GM12874 (cell line): ENCODE results near the gene TXLNG.

ENCODE experiments used
- TF ChIP-seq, protein P1 (sequence below): IDR thresholded peaks from 2 replicates; pipeline ENCODE4 v1.5.1; 2011; ENCODE audit warnings: low read depth, mild to moderate bottlenecking, control low read depth, low read length, moderate library complexity; ENCODE audit not compliant: insufficient read depth

The TXLNG gene

DNA sequence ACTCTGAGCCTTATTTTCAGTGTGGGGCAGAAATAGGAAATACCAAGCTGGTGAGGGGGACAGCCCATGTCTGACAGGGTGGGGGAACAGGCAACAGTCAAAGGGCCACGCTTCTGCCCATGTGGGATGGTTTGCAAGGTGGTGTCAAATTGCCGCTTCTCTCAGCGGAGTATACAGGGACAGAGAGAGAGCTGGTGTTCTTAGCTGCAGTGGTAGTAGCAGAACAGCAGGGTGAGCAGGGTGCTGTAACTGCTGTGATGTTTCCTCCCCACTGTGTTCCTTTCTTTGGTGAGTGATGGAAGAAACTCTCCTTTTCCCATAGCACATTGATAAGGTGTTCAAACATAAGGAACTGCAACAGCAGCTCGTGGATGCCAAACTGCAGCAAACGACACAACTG lies 46.0 kb downstream of the TXLNG start:
- TF ChIP-seq, protein P1, sequence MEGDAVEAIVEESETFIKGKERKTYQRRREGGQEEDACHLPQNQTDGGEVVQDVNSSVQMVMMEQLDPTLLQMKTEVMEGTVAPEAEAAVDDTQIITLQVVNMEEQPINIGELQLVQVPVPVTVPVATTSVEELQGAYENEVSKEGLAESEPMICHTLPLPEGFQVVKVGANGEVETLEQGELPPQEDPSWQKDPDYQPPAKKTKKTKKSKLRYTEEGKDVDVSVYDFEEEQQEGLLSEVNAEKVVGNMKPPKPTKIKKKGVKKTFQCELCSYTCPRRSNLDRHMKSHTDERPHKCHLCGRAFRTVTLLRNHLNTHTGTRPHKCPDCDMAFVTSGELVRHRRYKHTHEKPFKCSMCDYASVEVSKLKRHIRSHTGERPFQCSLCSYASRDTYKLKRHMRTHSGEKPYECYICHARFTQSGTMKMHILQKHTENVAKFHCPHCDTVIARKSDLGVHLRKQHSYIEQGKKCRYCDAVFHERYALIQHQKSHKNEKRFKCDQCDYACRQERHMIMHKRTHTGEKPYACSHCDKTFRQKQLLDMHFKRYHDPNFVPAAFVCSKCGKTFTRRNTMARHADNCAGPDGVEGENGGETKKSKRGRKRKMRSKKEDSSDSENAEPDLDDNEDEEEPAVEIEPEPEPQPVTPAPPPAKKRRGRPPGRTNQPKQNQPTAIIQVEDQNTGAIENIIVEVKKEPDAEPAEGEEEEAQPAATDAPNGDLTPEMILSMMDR, result no peak

DNA sequence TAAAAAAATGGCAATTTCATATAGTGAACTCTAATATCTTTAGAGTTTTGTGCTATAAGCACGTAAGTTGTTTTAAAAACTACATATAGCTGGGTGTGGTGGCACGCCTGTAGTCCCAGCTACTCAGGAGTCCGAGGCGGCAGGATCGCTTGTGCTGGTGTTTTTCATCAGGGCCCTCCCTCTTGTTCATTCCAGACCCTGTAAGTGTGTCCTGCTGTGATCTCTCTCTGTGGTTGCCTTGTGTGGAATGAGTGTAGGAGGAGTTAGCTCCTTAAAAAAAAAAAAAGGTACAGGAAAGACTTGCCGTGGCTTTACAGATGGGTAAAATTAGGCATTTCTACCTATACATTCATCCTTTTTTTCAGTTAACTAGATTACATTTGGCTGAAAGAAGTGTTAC lies 48.5 kb downstream of the TXLNG start:
- TF ChIP-seq, protein P1, result no peak

DNA sequence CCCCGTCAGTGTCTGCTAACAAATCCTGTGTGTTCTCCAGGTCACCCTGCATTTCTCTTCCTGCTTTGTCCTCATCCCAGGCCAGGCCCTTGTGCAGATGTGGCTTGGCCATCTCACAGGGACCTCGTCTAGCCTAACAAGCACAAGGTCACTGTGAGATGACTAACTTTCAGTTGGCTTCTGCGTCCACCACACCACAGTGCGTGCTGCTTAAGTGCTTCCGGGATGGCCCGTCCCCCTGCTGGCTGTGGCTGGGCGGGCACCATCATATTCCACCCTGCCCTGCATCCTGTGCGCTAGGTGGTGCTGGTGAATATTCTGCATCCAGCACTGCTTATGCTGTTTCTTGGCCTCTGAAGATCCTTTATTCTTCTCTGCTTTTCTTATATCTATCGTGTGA lies 50.1 kb downstream of the TXLNG start:
- TF ChIP-seq, protein P1, result no peak

DNA sequence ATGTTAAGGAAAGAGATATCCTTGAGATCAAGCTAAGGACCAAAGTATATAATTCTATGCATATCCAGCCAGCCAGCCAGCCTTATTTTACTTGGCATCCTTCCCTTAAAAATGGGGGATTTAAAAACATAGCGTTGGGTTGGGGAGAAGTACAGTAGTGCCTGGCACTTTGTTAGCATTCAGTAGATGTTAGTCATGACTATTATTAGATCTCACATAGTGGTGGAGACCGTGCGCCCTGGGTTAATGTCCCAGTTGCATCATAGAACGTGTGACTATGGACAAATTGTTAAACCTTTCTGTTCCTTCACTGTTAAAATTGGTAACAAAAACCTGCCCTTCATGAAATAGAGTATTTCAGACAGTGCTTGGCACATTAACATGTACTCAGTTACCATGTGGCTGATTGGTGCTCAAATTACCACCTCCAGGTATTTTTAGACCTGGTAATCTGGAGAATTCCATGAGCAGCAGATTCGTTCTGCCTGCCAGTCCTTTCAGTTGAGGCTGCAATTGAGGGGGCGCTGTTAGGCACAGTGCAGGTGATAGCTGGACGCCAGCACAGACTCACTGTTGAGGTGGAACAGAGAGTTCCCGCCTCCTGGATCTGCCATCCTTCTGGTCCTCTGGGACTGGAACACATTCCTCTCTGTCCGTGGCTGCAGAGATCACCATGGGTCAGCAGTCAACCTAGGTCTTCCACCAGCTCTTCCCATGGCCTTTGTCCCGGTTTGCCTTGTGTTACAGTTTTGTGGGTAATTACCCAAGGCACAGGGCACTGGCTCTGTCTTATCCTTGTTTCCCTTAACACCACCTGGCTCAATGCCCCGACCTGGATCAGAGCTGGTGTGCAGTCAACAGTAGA lies 52.2 kb downstream of the TXLNG start:
- TF ChIP-seq, protein P1, result no peak

DNA sequence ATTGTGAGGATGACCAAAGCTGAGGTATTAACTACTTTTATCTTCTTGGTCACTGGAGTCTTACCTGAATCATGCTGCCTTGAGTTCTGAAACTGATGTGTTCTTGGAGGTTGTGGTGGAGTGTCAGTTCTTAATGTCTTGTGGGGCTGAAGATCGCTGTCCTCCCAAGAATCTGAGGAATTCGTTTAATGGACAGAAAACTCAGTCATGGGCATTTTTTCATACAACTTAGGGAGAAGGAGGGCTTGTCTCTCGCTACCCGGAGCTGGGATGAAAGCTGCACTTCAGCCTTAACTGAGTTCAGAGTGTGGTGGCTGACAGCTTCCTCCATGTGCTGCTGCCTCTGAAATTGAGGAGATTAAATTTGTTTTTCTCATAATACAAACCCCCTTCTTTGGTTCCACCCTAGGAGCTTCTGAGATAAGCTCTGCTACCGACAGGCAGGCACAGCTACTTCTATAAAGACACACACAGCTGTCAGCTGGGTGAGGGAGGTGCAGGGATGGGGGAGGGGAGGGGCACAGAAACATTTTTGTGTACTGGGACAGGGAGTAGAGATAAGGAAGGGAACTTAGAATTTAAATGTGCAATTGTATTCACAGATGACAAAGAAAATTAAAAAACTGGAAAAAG lies 53.1 kb downstream of the TXLNG start:
- TF ChIP-seq, protein P1, result no peak

DNA sequence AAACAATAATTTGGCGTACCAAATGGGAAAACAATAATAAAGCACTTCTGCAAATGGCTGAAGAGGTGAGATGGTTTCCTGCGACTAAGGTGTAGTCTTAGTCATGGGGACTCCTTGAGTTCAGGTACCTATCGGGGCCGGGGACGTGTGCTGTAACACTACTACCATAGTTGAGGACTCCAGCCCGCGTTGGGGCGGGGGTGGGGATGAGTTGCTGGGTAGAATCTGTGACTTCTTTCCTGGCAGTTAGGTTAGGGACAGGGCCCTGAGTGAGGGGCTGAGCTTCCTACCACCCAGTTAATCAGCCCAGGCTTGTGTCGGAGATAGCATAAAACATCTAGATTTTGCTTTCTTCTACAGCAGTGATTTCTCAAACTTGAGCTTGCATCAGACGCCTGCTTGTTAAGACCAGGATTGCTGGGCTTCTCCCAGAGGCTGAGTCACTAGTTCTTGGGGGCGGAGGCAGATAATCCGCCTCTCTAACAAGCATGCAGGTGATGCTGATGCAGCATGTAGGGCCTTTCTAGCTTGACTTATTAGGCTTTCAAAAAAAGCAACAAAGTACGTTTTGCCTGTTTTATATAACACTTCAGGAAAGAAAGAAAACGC lies 53.7 kb downstream of the TXLNG start:
- TF ChIP-seq, protein P1, result no peak

DNA sequence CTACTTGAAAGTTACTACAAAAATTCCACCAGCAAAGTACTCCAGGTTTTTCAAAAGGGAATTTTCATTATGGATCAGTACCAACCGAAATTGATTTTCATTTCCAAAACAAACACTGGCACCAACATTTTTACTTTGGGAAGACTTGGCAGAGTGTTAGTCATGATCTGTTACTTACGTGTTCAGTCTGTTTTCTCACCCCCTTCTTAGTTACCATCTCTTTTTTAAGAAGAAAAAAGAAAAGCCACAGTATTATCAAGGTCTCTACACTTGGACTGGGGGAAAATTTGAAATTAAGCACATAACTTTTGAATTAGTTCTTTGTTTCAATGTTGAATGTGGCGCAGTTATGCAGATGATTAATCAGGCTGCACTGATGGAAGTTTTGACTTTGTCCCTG lies 56.4 kb downstream of the TXLNG start:
- TF ChIP-seq, protein P1, result no peak
